ENCODE data around the gene AGAP3. TPM values are rescaled to one million over a fixed set of nuclear protein-coding genes. Genes with fewer than 3 reads are reported as not detected.

The AGAP3 gene
- polyA plus RNA-seq, 1 of the 3 experiments (the other 2 are of a cell fraction), result 126 TPM

DNA sequence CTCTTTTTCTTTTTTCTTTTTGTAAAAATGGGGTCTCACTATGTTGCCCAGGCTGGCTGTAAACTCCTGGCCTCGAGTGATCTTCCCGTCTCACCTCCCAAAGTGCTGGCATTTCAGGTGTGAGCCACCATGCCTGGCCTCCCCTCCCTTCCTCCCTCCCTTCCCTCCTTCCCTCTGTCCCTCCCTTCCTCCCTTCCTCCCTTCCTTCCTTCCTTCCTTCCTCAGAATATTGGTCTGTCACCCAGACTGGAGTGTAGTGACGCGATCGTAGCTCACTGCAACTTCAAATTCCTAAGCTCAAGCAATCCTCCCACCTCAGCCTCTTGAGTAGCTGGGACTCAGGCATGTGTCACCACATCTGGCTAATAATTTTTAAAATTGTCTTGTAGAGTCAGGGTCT lies 8.4 kb downstream of the AGAP3 start (continued):
- TF ChIP-seq RAD21 (IDR thresholded peaks at IDR 0.05; ENCODE audit: low read length), result no peak
- no peak for TF ChIP-seq FOXJ3 (CRISPR knock-in tag; IDR thresholded peaks at IDR 0.05)
- TF ChIP-seq, protein P1, sequence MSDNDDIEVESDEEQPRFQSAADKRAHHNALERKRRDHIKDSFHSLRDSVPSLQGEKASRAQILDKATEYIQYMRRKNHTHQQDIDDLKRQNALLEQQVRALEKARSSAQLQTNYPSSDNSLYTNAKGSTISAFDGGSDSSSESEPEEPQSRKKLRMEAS (IDR thresholded peaks at IDR 0.05; ENCODE audit: low read depth), result no peak

DNA sequence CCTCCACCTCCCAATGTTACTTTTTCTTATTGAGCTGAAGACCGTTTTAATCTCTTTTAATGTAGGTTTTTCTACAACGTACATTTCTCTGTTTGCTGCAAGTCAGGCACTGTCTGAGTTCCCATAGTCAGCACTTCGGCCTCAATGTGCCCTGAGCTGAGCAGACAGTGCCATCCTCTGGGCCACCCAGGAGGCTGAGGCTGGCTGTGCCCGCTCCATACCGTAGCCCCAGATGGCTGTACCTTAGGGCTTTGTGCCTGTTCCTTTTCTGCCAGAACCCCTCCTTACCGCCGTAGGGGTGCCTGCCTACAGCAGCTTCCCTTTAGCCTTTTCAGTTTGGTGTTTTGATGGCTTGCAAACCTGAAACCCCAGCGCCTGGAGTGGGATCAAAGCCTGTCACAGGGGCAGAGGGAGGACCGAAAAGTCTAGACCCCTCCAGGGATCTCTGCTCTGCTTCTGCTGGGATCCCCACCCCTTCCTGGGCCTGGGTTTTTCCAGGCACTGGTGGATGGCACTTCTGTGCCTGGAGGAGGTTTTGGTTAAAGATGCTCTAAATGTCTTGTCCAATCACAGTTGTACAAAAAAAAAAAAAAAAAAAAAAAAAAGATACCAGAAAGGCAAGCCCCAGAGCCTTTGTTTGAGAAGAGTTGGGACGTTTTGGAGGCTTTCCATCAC lies 9.0 kb downstream of the AGAP3 start:
- no peak overlapping the region; a peak in 1 of 4 replicates for H3K27ac ChIP-seq (ENCODE audit: low read depth in 2 of 2, low read length in 1 of 2)
- no peaks in the 10 kb centered on the region for H3K27me3 ChIP-seq (ENCODE audit: insufficient read depth)
- CTCF ChIA-PET, result interaction anchor here (0.8 to 21.3 kb wide), 7 partner anchors 12 to 77 kb away, joined by 3 to 474 read pairs (median 4); partner anchors contain the start of gene TMUB1
- no peak overlapping the region for H3K4me3 ChIP-seq (ENCODE audit: low read depth in 2 of 2, low read length in 1 of 2)
- H3K9me3 ChIP-seq, result no peaks in the 10 kb centered on the region
- 87% methylated on average over 10 of the region's 10 CpGs for WGBS (ENCODE audit: low lambda C conversion rate)
- DNase-seq, result no peak
- POLR2A ChIA-PET, result no interaction called here
- no peak overlapping the region for H2AFZ ChIP-seq (ENCODE audit: low read depth)
- H3K9me2 ChIP-seq, result no peaks in the 10 kb centered on the region
- peaks cover 0 to 3% of the 10 kb centered on the region in 2 experiments; a peak in 1 of 4 replicates for H3K4me1 ChIP-seq (ENCODE audit: control insufficient read depth in 1 of 2, insufficient read depth in 2 of 2, low read depth in 1 of 2, low read length in 1 of 2)
- peak; percentile 47 for TF ChIP-seq RAD21 (IDR thresholded peaks at IDR 0.05; ENCODE audit: low read length)
- no peak for TF ChIP-seq SMC3 (IDR thresholded peaks at IDR 0.05; ENCODE audit: low read depth, low read length)
- no peak for TF ChIP-seq FOSL2 (IDR thresholded peaks at IDR 0.05; ENCODE audit: borderline replicate concordance, low read depth)
- no peak overlapping the region for H3K9ac ChIP-seq
- H3K4me2 ChIP-seq, result no peak overlapping the region
- H3F3A ChIP-seq (replicated peaks; ENCODE audit: insufficient read depth), result peaks cover 15% of the 10 kb centered on the region
- peaks cover 95% of the 10 kb centered on the region for H4K20me1 ChIP-seq (ENCODE audit: insufficient read depth)
- H3K79me2 ChIP-seq (ENCODE audit: insufficient read depth), result peaks cover 100% of the 10 kb centered on the region
- H3K36me3 ChIP-seq (replicated peaks in 1 of 2; ENCODE audit: control insufficient read depth in 1 of 2, insufficient read depth in 2 of 2, low read length in 1 of 2), result peaks cover 3 to 8% of the 10 kb centered on the region in 2 experiments

DNA sequence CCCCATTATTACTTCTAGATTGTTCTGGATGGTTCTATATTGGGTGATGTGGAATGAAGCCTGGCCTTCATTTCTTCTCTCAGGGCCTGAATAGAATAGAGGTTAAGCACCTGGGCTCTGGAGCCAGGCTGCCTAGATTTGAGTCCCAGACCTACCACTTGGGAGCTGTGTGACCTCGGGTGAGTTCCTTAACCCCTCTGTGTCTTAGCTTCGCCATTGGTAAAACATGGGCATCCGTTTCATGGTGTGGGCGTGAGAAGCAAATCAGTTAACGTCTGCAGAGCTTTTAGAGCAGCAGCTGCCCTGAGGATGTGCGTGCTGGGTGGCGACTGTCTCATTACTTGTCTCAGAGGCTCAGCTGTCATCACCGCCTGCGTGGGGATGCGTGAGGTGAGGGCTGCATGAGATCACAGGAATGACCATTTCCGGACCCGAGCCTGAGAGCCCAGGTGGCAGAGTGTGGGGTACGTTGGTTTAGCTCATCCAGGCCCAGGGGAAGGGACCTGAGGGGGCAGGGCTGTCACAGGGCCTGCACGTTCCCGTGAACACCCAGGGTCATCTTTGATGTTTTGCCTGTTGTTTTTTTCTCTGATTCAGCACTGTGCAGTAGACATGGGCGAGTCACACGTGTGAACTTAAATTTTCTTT lies 9.7 kb downstream of the AGAP3 start:
- no peak overlapping the region for H3K4me3 ChIP-seq (ENCODE audit: low read depth in 2 of 2, low read length in 1 of 2)
- ChIA-PET CTCF (interaction anchor here (0.8 to 21.3 kb wide), 5 partner anchors 8 to 63 kb away, joined by 3 to 474 read pairs (median 4); partner anchors contain the start of gene TMUB1), POLR2A (interaction anchor here (0.6 kb wide), 1 partner anchor 10 kb away, joined by 4 read pairs; no protein-coding TSS in a partner anchor)
- peaks cover 0 to 3% of the 10 kb centered on the region in 2 experiments; a peak in 1 of 4 replicates for H3K4me1 ChIP-seq (ENCODE audit: control insufficient read depth in 1 of 2, insufficient read depth in 2 of 2, low read depth in 1 of 2, low read length in 1 of 2)
- peaks cover 3 to 8% of the 10 kb centered on the region in 2 experiments for H3K36me3 ChIP-seq (replicated peaks in 1 of 2; ENCODE audit: control insufficient read depth in 1 of 2, insufficient read depth in 2 of 2, low read length in 1 of 2)
- H3F3A ChIP-seq (replicated peaks; ENCODE audit: insufficient read depth), result peaks cover 15% of the 10 kb centered on the region
- peaks cover 95% of the 10 kb centered on the region for H4K20me1 ChIP-seq (ENCODE audit: insufficient read depth)
- no peak overlapping the region for H2AFZ ChIP-seq (ENCODE audit: low read depth)
- H3K79me2 ChIP-seq (ENCODE audit: insufficient read depth), result peaks cover 100% of the 10 kb centered on the region
- H3K9ac ChIP-seq, result no peak overlapping the region
- DNase-seq, result no peak
- WGBS (ENCODE audit: low lambda C conversion rate), result 92% methylated on average over 17 of the region's 17 CpGs
- H3K27me3 ChIP-seq (ENCODE audit: insufficient read depth), result no peaks in the 10 kb centered on the region
- H3K27ac ChIP-seq (ENCODE audit: low read depth in 2 of 2, low read length in 1 of 2), result no peak overlapping the region
- H3K9me3 ChIP-seq, result no peaks in the 10 kb centered on the region
- H3K4me2 ChIP-seq, result no peak overlapping the region
- H3K9me2 ChIP-seq, result no peaks in the 10 kb centered on the region
- no peak for TF ChIP-seq SMC3 (IDR thresholded peaks at IDR 0.05; ENCODE audit: low read depth, low read length)

Data from SK-N-SH (cell line).